PC-9 (cell line): ENCODE data around the gene TBC1D8B.

Experiments
- CTCF ChIP-seq: fragments of 200-600 bp; sonication (generic); conservative IDR thresholded peaks from 2 replicates; pipeline ENCODE4 v1.6.1; 2017; ENCODE audit warnings: mixed run types, antibody characterized with exemption, mild to moderate bottlenecking, moderate library complexity
- EZH2 ChIP-seq: fragments of 200-600 bp; sonication (generic); IDR thresholded peaks from 2 replicates; pipeline ENCODE4 v1.8.0; 2017; ENCODE audit warnings: antibody characterized with exemption, low read depth

GRCh38 chrX:106780264-106780663 lies 22.2 kb upstream of the TBC1D8B start:
- TF ChIP-seq CTCF: no peak
- no peak for TF ChIP-seq EZH2
